Peyer's patch (tissue), 4 donors: ENCODE data around the gene SLC35F6.

Experiments used
- POLR2A ChIP-seq, 2 donors: fragments of 450-650 bp; IDR thresholded peaks; one replicate each; pipeline ENCODE4 v1.5.1; 2017; ENCODE audit warnings: antibody characterized with exemption in 2 of 2, mild to moderate bottlenecking in 2 of 2, moderate library complexity in 2 of 2
- TF ChIP-seq, protein P1 (sequence below), 6 experiments: fragments of 450-650 bp in 4 of 6; fragments of 200-600 bp in 2 of 6; sonication (generic) in 1 of 6; IDR thresholded peaks; one replicate each; pipeline ENCODE4 v1.5.1; 2017 to 2019; ENCODE audit warnings: antibody characterized with exemption in 6 of 6, mild to moderate bottlenecking in 3 of 6, moderate library complexity in 1 of 6

DNA sequence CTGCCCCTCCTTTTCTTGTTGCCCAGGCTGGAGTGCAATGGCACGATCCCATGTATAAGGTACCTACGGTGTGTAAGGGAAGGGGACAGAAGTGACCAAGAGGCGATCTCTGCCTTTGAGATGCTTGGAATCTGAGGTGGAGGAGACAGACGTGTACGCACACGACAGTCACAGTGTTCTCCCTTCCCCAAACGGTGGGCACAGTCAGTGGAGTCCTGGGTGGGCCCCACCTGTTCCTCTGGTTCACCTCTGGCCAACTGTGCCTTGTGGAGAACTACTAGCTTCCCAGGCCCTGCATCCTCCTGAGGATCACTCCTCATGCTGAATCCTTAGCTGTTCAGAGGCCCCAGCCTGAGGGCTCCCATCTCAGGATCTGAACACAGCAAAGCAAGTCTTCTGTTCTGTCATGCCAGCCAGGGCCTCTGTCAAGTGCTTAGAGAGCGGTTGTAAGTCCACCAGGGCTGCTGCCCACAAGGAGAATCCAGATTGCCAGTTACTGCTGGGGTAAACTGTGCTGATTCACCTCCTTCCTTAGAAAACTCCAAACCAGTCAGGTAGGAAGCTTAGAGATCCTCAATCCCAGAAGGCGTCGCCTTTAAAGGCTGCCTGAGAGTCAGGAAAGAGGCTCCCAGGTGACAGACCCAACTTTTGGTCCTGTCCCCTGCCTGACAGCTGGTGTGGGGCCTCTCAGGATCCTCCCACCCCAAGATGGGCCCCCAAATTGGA lies 1.6 kb downstream of the SLC35F6 start:
- TF ChIP-seq, protein P1, sequence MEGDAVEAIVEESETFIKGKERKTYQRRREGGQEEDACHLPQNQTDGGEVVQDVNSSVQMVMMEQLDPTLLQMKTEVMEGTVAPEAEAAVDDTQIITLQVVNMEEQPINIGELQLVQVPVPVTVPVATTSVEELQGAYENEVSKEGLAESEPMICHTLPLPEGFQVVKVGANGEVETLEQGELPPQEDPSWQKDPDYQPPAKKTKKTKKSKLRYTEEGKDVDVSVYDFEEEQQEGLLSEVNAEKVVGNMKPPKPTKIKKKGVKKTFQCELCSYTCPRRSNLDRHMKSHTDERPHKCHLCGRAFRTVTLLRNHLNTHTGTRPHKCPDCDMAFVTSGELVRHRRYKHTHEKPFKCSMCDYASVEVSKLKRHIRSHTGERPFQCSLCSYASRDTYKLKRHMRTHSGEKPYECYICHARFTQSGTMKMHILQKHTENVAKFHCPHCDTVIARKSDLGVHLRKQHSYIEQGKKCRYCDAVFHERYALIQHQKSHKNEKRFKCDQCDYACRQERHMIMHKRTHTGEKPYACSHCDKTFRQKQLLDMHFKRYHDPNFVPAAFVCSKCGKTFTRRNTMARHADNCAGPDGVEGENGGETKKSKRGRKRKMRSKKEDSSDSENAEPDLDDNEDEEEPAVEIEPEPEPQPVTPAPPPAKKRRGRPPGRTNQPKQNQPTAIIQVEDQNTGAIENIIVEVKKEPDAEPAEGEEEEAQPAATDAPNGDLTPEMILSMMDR (IDR thresholded peaks at IDR 0.05) = no peak
- no peak for TF ChIP-seq POLR2A (IDR thresholded peaks at IDR 0.05)
